ENCODE results near the gene CLASP2.

CLASP2 gene

DNA sequence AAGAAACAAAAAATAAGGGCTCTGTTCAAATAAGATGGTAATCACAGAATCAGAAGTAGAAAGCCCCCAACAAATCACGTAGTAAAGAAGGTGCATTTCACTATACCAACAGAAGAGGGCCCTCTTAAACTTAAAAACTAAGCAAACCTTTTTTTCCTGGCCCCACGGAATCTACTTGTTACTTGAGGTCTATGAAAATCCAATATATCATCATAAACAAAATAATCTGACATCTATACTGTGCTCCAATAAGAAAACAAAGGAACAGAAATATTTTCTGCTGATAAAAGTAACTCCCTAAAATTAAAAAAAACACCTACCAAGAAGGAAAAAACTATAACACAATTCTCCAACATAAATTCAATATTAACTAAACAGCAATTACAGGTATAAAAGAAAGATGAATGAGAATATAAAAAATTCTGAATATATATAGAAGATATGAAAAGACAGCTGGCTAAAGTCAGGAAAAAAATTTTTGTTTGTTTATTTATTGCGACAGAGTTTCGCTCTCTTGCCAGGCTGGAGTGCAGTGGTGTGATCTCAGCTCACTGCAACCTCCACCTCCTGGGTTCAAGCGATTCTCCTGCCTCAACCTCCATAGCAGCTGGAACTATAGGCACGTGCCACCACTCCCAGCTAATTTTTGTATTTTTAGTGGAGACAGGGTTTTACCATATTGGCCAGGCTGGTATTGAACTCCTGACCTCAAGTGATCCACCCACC is 81.8 kb downstream of the CLASP2 start:
- DNase-seq (ENCODE audit: low read depth in 2 of 2) = no peak

GRCh38 chr3:33634262-33634661 is 83.8 kb downstream of the CLASP2 start:
- DNase-seq (ENCODE audit: low read depth in 2 of 2) = no peak

- no peak for DNase-seq (ENCODE audit: low read depth in 2 of 2)
These were observed 88.8 kb downstream of the CLASP2 start for GRCh38 chr3:33629219-33629618.

GRCh38 chr3:33624756-33625155 is 93.3 kb downstream of the CLASP2 start:
- DNase-seq (ENCODE audit: low read depth in 2 of 2) = no peak

DNA sequence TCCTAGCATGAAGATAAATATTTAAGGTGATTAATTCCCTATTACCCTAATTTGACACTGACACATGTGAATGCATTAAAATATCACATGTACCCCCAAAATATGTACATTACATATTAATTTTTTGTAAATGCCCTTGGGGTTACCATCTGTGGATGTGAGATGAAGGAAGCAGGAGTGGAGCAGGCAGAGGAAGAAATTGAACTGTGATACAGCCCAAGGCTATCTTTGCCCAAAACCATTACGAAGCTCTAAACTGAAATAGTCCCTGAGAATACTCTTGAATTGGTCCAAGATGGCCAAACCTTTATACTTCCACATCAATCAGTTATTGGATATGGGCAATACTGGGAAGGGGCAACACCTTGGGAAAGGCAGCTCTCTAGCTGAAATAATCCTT is 105.0 kb downstream of the CLASP2 start:
- DNase-seq (ENCODE audit: low read depth in 2 of 2) = no peak

- DNase-seq (ENCODE audit: low read depth in 2 of 2) = no peak
These were observed 105.4 kb downstream of the CLASP2 start for GRCh38 chr3:33612607-33613006.

- DNase-seq (ENCODE audit: low read depth in 2 of 2) = no peak
These were observed 115.2 kb downstream of the CLASP2 start for GRCh38 chr3:33602829-33603228.

DNA sequence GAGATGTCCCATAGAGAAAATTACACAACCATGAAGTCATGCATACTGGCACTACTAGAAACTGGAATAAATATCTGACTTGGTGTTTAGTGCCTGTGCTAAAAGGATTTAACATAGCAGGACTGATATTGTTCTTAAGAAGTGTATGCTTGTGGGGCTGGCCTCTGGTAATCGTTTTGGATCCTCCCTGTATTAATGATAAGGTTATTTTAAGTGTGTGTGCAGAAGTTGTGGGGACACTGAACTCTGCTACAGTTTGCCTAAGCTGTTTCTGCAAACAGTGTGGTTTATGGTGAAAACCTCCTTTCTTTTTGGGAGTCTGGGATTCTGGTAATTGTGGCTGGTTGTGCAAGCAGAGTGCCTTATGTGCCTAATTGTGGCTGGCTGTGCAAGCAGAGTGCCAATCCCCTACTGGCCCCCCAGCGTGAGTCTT is 120.8 kb downstream of the CLASP2 start:
- no peak for DNase-seq (ENCODE audit: low read depth in 2 of 2)

DNA sequence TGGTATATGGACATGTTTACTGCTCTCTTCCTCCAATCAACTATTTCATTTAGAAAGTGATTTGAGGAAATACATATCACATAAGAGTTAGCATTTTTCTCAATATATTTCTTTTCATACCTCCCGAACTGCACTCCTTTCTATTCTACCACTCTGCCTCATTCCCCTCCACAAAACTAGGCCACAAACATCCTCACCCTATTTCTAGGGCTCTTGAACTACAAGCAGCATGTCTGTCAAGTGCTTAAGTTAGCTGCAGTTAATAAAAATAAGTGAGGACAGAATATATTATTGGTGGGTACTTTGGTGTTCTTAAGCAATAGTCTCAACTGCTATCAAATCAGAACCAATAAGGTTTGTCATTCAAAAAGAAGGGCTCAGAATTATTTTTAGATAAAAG is 125.1 kb downstream of the CLASP2 start:
- no peak for DNase-seq (ENCODE audit: low read depth in 2 of 2)

GRCh38 chr3:33590541-33590940 is 127.5 kb downstream of the CLASP2 start:
- DNase-seq (ENCODE audit: low read depth in 2 of 2) = no peak

DNA sequence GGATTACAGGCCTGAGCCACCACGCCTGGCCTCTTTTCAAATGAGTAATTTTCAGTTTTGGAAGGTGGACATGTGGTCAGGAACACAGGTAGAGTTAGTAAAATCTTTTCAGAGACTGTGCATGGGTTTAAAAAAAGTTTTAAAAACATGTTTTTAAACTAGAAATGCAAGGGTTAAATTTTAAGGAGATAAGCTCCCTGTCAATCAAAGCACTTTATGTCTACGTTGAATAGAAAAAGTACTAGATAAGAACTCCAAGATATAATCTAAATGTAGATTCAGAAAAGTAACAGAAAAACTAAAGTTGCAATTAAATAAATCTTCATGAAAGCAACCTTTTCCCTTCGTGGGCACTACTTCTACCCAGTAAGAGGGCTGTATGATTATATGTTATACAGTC is 131.7 kb downstream of the CLASP2 start:
- DNase-seq (ENCODE audit: low read depth in 2 of 2) = no peak

DNA sequence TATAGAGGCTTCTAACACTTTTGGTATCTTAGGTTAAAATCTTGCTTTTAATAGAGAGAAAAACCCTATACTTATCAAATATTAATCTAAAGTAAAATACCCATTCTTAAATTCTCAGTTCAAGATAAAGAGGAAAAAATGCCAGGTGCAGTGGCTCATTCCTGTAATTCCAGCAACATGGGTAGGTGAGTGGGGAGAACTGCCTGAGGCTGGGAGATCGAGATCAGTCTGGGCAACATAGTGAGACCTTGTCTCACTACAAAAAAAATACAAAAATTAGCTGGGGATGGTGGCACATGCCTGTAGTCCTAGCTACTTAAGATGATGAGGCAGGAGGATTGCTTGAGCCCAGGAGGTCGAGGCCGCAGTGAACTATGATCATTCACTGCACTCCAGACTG is 135.8 kb downstream of the CLASP2 start:
- DNase-seq (ENCODE audit: low read depth in 2 of 2) = no peak

- no peak for DNase-seq (ENCODE audit: low read depth in 2 of 2)
These were observed 136.4 kb downstream of the CLASP2 start for GRCh38 chr3:33581666-33582065.

GRCh38 chr3:33579840-33580239 is 138.2 kb downstream of the CLASP2 start:
- DNase-seq (ENCODE audit: low read depth in 2 of 2) = no peak

GRCh38 chr3:33579178-33579510 is 138.9 kb downstream of the CLASP2 start:
- DNase-seq (ENCODE audit: low read depth in 2 of 2) = no peak

- no peak for DNase-seq (ENCODE audit: low read depth in 2 of 2)
These were observed 139.5 kb downstream of the CLASP2 start for GRCh38 chr3:33578325-33579177.

GRCh38 chr3:33577588-33577987 is 140.5 kb downstream of the CLASP2 start:
- no peak for DNase-seq (ENCODE audit: low read depth in 2 of 2)

DNA sequence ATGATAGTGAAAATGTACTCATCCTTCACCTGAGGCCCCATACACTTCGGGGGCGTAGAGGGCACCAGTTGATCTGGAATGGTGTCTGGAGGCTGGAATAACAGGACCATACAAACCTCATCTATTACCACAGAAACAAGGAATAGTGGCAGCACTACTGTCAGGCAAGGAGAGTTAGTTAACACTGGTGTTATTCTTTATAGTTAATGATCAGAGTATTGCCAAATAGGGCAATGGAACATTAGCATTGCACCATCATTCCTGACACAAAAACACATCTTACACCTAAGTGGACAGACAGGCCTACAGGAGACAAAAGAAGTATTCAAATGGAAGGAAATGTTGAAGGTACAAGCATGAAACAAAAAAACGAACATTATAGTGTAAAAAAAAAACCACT is 140.9 kb downstream of the CLASP2 start:
- no peak for DNase-seq (ENCODE audit: low read depth in 2 of 2)

- DNase-seq (ENCODE audit: low read depth in 2 of 2) = no peak
These were observed 142.7 kb downstream of the CLASP2 start for GRCh38 chr3:33575311-33575710.

DNA sequence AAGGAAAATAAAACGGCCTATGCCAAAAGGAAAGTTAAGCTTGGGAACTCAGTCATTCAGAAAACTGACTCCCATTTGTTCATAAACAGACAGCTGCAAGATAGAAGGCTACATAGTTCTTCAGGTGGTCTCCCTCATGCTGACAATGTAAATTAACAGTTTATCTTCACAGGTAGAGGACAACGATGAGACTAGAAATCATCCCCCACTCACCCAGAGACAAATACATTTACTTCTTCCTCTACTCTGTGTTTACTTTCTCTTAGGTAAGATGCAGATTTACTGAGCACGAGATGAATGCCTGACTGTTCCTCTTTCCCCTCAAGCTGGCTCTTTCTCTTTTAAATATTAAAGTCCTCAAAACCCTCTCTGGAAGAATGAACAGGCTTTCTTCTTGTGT is 160.2 kb downstream of the CLASP2 start:
- no peak for DNase-seq (ENCODE audit: low read depth in 2 of 2)

DNA sequence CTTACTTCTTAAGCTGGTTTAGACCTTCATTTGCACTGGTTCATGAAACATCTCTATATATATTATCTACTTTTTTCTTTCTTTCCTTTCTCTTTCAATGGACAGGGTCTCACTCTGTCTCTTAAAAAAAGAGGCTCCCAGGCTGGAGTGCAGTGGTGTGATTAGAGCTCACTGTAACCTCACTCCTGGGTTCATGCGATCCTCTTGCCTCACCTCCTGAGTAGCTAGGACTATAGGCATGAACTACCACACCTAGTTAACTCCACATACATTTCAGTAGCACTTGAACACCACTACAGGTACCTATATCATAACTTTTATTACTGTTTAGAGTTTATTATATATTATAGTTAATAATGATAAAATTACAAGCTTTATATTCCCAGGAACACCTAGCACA is 160.8 kb downstream of the CLASP2 start:
- DNase-seq (ENCODE audit: low read depth in 2 of 2) = no peak

DNA sequence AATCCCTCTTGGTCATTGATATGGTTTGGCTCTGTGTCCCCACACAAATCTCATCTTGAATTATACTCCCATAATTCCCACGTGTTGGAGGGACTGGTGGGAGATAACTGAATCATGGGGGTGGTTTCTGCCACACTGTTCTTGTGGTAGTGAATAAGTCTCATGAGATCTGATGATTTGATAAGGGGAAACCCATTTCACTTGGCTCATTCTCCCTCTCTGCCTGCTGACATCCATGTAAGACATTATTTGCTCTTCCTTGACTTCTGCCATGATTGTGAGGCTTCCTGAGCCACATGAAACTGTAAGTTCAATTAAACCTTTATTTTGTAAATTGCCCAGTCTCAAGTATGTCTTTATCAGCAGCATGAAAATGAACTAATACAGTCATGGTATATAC is 171.0 kb downstream of the CLASP2 start:
- DNase-seq (ENCODE audit: low read depth in 2 of 2) = no peak

- DNase-seq (ENCODE audit: low read depth in 2 of 2) = no peak
These were observed 173.9 kb downstream of the CLASP2 start for GRCh38 chr3:33544126-33544525.
